ENCODE results near the gene KCNG4. TPM values are rescaled to one million over a fixed set of nuclear protein-coding genes. Genes with fewer than 3 reads are reported as not detected.
A peak's percentile ranks its signal among the peaks of the same experiment; 100 is the strongest.

Gene KCNG4
- total and polyA plus RNA-seq, 2 donors, result not detected

DNA sequence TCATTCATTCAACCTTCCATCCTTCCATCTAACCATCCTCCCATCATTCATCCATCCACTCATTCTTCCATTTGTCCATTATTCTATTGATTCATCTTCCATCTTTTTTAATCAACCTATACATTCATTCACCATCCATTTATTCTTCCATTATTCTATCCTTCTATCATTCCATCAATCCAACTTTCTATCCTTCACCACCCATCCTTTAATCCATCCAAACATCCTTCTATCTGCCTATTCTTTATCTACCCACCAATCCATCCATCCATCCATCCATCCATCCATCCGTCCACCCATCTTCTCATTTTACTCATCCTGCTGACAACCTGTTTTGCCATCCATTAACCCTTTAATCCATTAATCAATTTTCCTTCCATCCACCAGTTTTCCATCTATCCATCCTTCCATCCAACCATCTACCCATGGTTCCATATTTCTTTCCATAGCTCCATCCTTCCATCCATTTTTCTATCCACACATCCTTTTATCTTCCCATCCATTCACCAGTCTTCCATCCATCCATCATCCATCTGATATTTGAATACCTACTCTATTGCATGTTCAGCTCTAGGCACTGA lies 33.0 kb upstream of the KCNG4 start:
- no peak overlapping the region for H3K4me3 ChIP-seq (ENCODE audit: low read depth, low read length)
- WGBS, result 63% methylated on average over 1 of the region's 1 CpG
- H3K27ac ChIP-seq (ENCODE audit: low read depth), result no peak overlapping the region
- H3K4me1 ChIP-seq (ENCODE audit: insufficient read depth), result no peaks in the 10 kb centered on the region
- H3K36me3 ChIP-seq (ENCODE audit: insufficient read depth), result no peaks in the 10 kb centered on the region
- DNase-seq (ENCODE audit: extremely low spot score), result no peak

DNA sequence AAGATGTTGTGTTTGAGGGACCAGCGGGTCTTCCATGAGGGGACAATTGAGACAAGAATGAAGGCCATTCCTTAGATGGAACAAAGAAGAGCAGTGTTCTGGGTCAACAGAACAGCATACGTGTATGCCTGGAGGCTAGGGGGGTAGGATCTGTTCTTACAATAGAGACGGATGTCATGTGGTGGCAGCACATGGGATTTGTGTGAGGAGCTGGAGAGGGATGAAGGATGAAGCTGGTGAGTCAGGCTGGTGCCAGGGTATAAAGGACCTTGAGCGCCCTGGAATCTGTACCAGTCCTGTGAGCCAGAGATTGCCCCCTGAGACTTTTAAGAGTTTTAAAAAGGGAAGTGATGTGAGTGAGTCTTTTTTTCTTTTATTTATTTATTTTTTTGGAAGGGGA lies 32.1 kb upstream of the KCNG4 start:
- WGBS, result 82% methylated on average over 4 of the region's 4 CpGs
- Histone ChIP-seq H3K4me1 (ENCODE audit: insufficient read depth) (no peaks in the 10 kb centered on the region), H3K27ac (ENCODE audit: low read depth) (no peak overlapping the region), H3K36me3 (ENCODE audit: insufficient read depth) (no peaks in the 10 kb centered on the region), H3K4me3 (ENCODE audit: low read depth, low read length) (no peak overlapping the region)
- DNase-seq (ENCODE audit: extremely low spot score), result no peak

DNA sequence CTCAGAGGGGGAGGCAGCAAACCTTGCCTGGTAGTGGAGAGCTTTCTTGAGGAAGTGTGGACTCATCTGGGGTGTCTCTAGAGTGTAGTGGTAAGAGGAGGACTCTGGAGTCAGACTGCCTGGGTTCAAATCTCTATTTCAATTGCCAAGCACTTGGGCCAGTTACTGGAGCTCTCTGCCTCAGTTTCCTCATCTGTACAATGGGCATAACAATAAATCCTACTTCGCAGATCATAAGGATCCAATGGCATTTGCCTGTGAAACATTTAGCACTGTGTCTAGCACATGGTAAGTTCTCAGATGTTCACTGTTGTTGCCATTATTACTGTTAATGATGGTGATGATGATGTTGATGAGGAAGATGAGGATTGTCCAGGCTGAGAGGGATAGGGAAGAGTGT lies 31.2 kb upstream of the KCNG4 start:
- Histone ChIP-seq H3K4me3 (ENCODE audit: low read depth, low read length) (no peak overlapping the region), H3K27ac (ENCODE audit: low read depth) (no peak overlapping the region), H3K36me3 (ENCODE audit: insufficient read depth) (no peaks in the 10 kb centered on the region), H3K4me1 (ENCODE audit: insufficient read depth) (no peaks in the 10 kb centered on the region)
- DNase-seq (ENCODE audit: extremely low spot score), result no peak
- WGBS, result 89% methylated on average over 1 of the region's 1 CpG

DNA sequence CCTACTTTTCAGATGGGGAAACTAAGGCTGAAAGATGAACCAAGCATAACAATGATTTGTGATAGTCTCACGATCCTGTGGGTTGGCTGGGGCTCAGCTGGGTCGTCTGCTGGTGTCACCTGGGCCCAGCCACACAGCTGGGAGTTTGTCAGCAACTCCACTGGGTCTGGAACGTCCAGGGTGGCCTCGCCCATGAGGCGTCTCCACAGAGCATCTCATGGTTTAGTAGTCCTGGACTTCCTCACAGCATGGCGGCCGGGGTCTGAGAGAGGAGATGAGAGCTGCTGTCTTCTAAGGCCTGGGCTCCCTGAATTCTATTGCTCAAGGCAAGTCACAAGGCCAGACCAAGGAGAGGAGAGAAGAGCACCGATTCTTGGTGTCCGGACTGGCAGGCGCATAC lies 30.7 kb upstream of the KCNG4 start:
- Histone ChIP-seq H3K36me3 (ENCODE audit: insufficient read depth) (no peaks in the 10 kb centered on the region), H3K4me1 (ENCODE audit: insufficient read depth) (no peaks in the 10 kb centered on the region), H3K4me3 (ENCODE audit: low read depth, low read length) (no peak overlapping the region), H3K27ac (ENCODE audit: low read depth) (no peak overlapping the region)
- WGBS, result 86% methylated on average over 10 of the region's 10 CpGs
- no peak for DNase-seq (ENCODE audit: extremely low spot score)

DNA sequence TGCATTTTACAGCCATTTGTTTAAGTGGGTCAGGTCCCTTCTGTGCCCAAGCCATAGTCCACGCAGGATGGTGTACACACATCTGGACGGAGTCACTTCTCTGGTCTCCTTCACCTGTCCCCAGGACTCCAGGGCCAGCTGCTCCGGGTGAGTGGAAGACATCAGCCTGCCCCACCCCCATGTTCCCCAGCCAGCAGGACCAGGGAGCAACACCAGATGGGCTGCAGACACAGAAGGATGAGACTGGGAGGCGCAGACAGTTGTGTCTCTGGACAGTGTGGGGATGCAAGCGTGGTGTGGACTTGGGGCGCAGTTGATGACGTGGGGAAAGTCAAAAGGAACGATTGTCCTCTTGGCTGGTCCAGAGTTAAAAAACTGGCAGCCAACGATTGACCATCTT lies 30.3 kb upstream of the KCNG4 start:
- Histone ChIP-seq H3K4me3 (ENCODE audit: low read depth, low read length) (no peak overlapping the region), H3K4me1 (ENCODE audit: insufficient read depth) (no peaks in the 10 kb centered on the region), H3K36me3 (ENCODE audit: insufficient read depth) (no peaks in the 10 kb centered on the region), H3K27ac (ENCODE audit: low read depth) (no peak overlapping the region)
- 91% methylated on average over 9 of the region's 9 CpGs for WGBS
- no peak for DNase-seq (ENCODE audit: extremely low spot score)

DNA sequence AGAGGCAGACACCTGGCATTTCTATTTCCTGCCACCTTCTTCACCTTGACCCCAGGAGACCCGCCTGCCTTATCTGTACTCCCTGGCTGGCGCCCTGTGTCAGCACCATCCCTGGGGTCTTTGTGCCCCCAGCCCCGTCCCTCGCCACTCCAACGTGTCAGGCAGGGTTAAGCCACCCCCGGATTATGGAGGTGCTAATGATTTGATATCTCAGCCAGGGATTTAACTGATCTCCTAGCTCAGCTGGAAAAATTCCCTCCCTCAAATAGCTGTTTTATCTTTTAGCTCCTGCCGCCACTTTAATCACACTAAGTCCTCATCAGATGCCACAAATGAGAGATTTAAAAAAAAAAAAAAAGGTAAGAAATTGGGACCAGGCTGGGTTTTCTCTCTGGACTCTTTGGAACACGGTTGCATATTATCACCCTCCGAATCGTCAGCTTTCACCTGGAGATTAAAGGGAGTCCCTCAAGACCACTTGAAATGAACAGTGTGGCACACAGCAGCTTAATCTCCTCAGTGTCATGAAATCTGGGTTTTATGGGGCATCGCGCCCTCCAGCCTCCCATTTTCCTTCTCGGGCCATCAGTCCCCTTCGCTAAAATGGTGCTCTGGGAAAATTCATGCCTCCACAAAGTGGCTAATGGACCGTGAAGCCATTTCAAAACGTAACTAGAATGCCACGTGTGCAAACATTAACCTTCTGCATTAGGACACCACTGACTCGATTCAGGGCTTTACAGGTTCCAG lies 28.7 kb upstream of the KCNG4 start:
- no peak overlapping the region for H3K4me3 ChIP-seq (ENCODE audit: low read depth, low read length)
- WGBS, result 52% methylated on average over 18 of the region's 18 CpGs
- H3K36me3 ChIP-seq (ENCODE audit: insufficient read depth), result no peaks in the 10 kb centered on the region
- H3K27ac ChIP-seq (ENCODE audit: low read depth), result no peak overlapping the region
- H3K4me1 ChIP-seq (ENCODE audit: insufficient read depth), result no peaks in the 10 kb centered on the region
- no peak for DNase-seq (ENCODE audit: extremely low spot score)

DNA sequence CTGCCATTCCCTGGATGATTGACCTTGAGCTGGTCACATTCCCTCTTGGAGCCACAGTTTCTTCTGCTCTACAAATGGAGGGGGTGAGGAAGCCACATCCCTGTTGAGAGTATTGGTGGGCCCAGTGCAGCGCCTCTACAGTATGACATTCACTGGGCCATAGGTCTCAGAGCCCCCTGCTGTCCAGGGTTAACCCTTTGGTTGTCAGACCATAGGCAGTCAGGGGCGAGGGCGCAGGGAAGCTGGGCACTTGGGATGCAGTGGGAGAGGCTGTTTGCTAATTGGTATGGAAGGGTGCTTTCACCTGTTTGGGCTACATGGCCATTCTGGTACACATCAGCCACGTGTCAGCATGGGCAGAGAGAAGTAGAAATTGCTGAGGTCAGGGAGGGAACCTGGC lies 27.6 kb upstream of the KCNG4 start:
- no peak overlapping the region for H3K27ac ChIP-seq (ENCODE audit: low read depth)
- no peak overlapping the region for H3K4me3 ChIP-seq (ENCODE audit: low read depth, low read length)
- 85% methylated on average over 4 of the region's 4 CpGs for WGBS
- no peak for DNase-seq (ENCODE audit: extremely low spot score)
- H3K36me3 ChIP-seq (ENCODE audit: insufficient read depth), result no peaks in the 10 kb centered on the region
- no peaks in the 10 kb centered on the region for H3K4me1 ChIP-seq (ENCODE audit: insufficient read depth)

DNA sequence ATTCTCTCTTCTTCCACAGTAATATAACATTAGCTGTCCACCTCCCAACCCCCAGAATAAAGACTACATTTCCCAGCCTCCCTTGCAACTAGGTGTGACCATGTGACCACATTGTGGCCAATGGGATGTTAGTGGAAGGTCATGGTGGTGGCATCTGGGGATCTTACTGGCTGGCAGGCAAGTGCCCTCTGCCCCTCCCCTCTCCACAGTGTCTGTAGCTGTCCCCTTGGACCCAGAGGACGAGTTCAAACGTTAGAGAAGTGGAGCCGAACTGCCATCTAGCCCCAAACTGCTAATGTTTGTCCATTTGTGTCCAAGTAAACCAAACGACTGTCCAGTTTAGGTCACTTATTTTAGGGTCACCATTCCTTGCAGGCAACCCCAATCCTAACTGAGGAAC lies 26.6 kb upstream of the KCNG4 start:
- DNase-seq (ENCODE audit: extremely low spot score), result peak; percentile 29
- 37% methylated on average over 4 of the region's 4 CpGs for WGBS
- Histone ChIP-seq H3K27ac (ENCODE audit: low read depth) (no peak overlapping the region), H3K4me3 (ENCODE audit: low read depth, low read length) (no peak overlapping the region), H3K36me3 (ENCODE audit: insufficient read depth) (no peaks in the 10 kb centered on the region), H3K4me1 (ENCODE audit: insufficient read depth) (no peaks in the 10 kb centered on the region)

DNA sequence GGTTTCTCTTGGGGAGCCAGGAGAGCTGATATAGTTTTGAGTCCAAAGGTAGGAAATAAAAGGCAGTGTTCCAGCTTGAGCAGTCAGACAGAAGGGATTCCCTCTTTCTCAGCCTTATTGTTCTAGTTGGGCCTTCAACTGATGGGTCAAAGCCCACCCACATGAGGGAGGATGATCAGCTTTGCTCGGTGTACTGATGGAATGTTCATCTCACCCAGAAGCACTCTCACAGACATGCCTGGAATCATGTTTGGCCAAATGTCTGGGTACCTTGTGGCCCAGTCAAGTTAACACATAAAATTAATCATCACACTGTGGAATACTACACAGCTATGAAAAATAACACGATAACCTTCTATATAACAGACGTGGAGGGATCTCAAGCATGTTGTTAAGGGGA lies 23.1 kb upstream of the KCNG4 start:
- no peak for DNase-seq (ENCODE audit: extremely low spot score)
- Histone ChIP-seq H3K4me1 (ENCODE audit: insufficient read depth) (no peaks in the 10 kb centered on the region), H3K4me3 (ENCODE audit: low read depth, low read length) (no peak overlapping the region), H3K27ac (ENCODE audit: low read depth) (no peak overlapping the region), H3K36me3 (ENCODE audit: insufficient read depth) (no peaks in the 10 kb centered on the region)
- 99% methylated on average over 3 of the region's 3 CpGs for WGBS

DNA sequence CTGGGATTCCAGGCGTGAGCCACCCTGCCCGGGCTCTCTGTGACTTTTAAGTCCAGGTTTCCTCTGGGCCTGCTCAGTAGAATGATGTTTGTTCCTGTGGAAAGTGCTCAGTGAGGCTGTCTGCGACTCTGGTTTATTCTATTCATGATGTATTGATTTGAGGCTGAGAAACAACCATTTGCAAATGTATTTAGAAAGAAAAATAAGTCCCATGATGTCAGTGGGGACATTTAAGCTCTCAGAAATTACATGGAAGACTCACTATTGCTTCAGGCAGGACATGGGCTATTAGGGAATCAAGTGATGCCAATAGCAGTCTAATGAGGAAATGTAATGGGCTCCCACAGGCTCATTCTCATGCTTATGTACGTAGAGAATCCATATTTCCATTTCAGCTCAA lies 22.2 kb upstream of the KCNG4 start:
- H3K27ac ChIP-seq (ENCODE audit: low read depth), result no peak overlapping the region
- 90% methylated on average over 4 of the region's 4 CpGs for whole genome bisulfite sequencing
- no peaks in the 10 kb centered on the region for H3K4me1 ChIP-seq (ENCODE audit: insufficient read depth)
- no peaks in the 10 kb centered on the region for H3K36me3 ChIP-seq (ENCODE audit: insufficient read depth)
- H3K4me3 ChIP-seq (ENCODE audit: low read depth, low read length), result no peak overlapping the region
- no peak for DNase-seq (ENCODE audit: extremely low spot score)

DNA sequence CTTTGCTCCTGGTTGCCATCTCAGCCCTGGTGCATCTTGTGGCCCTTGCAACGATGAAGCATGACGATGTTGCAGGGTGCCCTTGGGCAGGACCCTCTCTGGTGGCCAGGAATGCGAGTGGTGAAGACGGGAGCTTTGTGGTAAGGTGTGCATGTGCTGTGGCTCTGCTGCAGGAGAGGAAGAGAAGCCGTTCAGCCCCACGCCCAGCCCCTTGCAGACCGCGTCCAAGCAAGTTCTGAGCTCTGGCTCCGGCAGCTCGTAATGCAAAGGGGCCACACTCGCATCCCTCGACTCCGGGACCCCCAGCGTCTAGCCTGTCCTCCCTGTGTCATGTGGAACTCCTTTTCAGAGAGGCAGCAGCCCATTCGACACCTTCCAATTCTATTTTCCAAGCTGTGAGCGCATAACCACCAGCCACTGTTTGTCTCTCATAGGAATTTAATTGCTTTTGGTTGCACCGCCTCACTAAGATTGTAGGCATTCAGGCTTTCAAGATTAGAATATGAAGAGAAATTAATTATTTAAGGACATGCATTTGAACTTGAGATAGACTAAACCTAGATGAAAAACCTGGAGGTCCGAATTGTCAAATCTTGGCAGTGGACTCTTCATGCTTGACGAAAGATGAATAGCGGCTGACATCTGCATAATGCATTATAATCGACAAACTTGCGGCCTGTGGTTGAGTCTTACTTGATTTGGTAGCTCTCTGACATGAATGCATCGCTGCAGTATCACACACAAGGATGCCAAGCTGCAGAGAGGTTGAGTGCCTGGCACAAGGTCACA lies 21.1 kb upstream of the KCNG4 start:
- Histone ChIP-seq H3K4me1 (ENCODE audit: insufficient read depth) (no peaks in the 10 kb centered on the region), H3K27ac (ENCODE audit: low read depth) (no peak overlapping the region), H3K36me3 (ENCODE audit: insufficient read depth) (no peaks in the 10 kb centered on the region), H3K4me3 (ENCODE audit: low read depth, low read length) (no peak overlapping the region)
- 78% methylated on average over 23 of the region's 23 CpGs for WGBS
- no peak for DNase-seq (ENCODE audit: extremely low spot score)

DNA sequence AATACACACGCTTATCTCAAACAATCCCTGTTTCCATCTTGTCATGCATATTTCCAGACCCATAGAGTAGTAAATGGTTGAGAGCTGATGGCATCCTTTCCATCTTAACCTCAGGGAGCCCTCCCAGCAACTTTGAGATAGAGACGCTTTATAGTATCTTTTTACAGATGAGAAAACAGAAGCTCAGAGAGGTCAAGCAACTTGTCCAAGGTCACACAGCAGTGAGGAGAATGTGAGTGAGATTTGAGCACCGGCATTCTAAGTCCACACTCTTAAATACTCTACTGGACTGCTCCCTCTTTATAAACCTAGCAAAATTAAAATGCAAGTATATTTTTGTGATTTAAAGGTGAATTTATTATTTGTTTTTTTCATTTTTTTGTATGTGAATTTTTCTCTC lies 19.9 kb upstream of the KCNG4 start:
- 91% methylated on average over 3 of the region's 3 CpGs for WGBS
- no peaks in the 10 kb centered on the region for H3K36me3 ChIP-seq (ENCODE audit: insufficient read depth)
- H3K27ac ChIP-seq (ENCODE audit: low read depth), result no peak overlapping the region
- DNase-seq (ENCODE audit: extremely low spot score), result no peak
- H3K4me1 ChIP-seq (ENCODE audit: insufficient read depth), result no peaks in the 10 kb centered on the region
- H3K4me3 ChIP-seq (ENCODE audit: low read depth, low read length), result no peak overlapping the region

DNA sequence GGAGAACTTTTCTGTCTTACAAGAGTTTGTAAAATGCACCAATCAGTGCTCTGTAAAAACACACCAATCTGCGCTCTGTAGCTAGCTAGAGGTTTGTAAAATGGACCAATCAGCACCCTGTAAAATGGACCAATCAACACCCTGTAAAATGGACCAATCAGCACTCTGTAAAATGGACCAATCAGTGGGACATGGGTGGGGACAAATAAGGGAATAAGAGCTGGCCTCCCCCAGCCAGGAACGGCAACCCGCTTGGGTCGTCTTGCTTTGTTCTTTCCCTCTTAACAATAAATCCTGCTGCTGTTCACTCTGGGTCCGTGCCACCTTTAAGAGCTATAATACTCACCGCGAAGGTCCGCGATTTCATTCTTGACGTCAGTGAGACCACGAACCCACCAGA lies 18.5 kb upstream of the KCNG4 start:
- Histone ChIP-seq H3K4me1 (ENCODE audit: insufficient read depth) (no peaks in the 10 kb centered on the region), H3K4me3 (ENCODE audit: low read depth, low read length) (no peak overlapping the region)

More for the DNA sequence above, 18.5 kb upstream of the KCNG4 start:
- H3K27ac ChIP-seq (ENCODE audit: low read depth), result no peak overlapping the region
- DNase-seq (ENCODE audit: extremely low spot score), result no peak
- WGBS, result 91% methylated on average over 11 of the region's 11 CpGs
- no peaks in the 10 kb centered on the region for H3K36me3 ChIP-seq (ENCODE audit: insufficient read depth)
